Trophoblast cell (in vitro differentiated cells and primary cell): Measurements from ENCODE around the gene UBE2H.

Experiments
- DNase-seq, 2 donors: peaks; one replicate each; pipeline ENCODE4 v3.0.0-alpha.2; 2016
- H2AFZ ChIP-seq: 2 replicates; pipeline ENCODE4 v1.6.1; 2013; ENCODE audit warnings: low read length, moderate library complexity, mild to moderate bottlenecking; ENCODE audit not compliant: insufficient read depth, poor library complexity
- H2AK5ac ChIP-seq: 2 replicates; pipeline ENCODE4 v1.6.1; 2013; ENCODE audit warnings: mild to moderate bottlenecking, low read length
- H2BK120ac ChIP-seq: 2 replicates; pipeline ENCODE4 v1.6.1; 2013; ENCODE audit warnings: low read length, mild to moderate bottlenecking, moderate library complexity; ENCODE audit not compliant: insufficient read depth, poor library complexity
- H2BK12ac ChIP-seq: 2 replicates; pipeline ENCODE4 v1.6.1; 2013; ENCODE audit warnings: mild to moderate bottlenecking, low read length, moderate library complexity
- H2BK5ac ChIP-seq: 2 replicates; pipeline ENCODE4 v1.6.1; 2013; ENCODE audit warnings: low read length, low read depth, moderate library complexity, mild to moderate bottlenecking; ENCODE audit not compliant: poor library complexity
- H3K14ac ChIP-seq: 2 replicates; pipeline ENCODE4 v1.6.1; 2013; ENCODE audit warnings: mild to moderate bottlenecking, low read length
- H3K18ac ChIP-seq: 2 replicates; pipeline ENCODE4 v1.6.1; 2013; ENCODE audit warnings: mild to moderate bottlenecking, low read length
- H3K23ac ChIP-seq: 2 replicates; pipeline ENCODE4 v1.6.1; 2013; ENCODE audit warnings: low read length
- H3K27ac ChIP-seq: 2 replicates; pipeline ENCODE4 v1.5.1; 2013; ENCODE audit warnings: low read depth, mild to moderate bottlenecking, inconsistent platforms, low read length, moderate library complexity
- H3K27me3 ChIP-seq: 2 replicates; pipeline ENCODE4 v1.6.1; 2013; ENCODE audit warnings: inconsistent platforms, mild to moderate bottlenecking, low read length, moderate library complexity; ENCODE audit not compliant: insufficient read depth
- H3K36me3 ChIP-seq, 2 experiments: 1 replicate in 1 of 2; 2 replicates in 1 of 2; pipeline ENCODE4 v1.6.1; 2013; ENCODE audit warnings: low read length in 2 of 2, mild to moderate bottlenecking in 2 of 2, moderate library complexity in 1 of 2; ENCODE audit not compliant: insufficient read depth in 2 of 2, control insufficient read depth in 1 of 2
- H3K4ac ChIP-seq: 2 replicates; pipeline ENCODE4 v1.6.1; 2013; ENCODE audit warnings: low read depth, mild to moderate bottlenecking, low read length, moderate library complexity
- H3K4me1 ChIP-seq, 2 experiments: 1 replicate in 1 of 2; 2 replicates in 1 of 2; pipeline ENCODE4 v1.6.1; 2013; ENCODE audit warnings: low read length in 2 of 2, mild to moderate bottlenecking in 2 of 2, moderate library complexity in 1 of 2; ENCODE audit not compliant: insufficient read depth in 2 of 2, control insufficient read depth in 1 of 2
- H3K4me2 ChIP-seq: 2 replicates; pipeline ENCODE4 v1.6.1; 2013; ENCODE audit warnings: inconsistent platforms, mild to moderate bottlenecking, low read length, moderate library complexity
- H3K4me3 ChIP-seq: 2 replicates; pipeline ENCODE4 v1.5.1; 2013; ENCODE audit warnings: mild to moderate bottlenecking, low read depth, low read length, inconsistent platforms
- H3K79me1 ChIP-seq: one replicate; pipeline ENCODE4 v1.6.1; 2013; ENCODE audit warnings: low read length
- H3K79me2 ChIP-seq: 2 replicates; pipeline ENCODE4 v1.6.1; 2013; ENCODE audit warnings: low read length, mild to moderate bottlenecking; ENCODE audit not compliant: control insufficient read depth, insufficient read depth, poor library complexity
- H3K9ac ChIP-seq: 2 replicates; pipeline ENCODE4 v1.6.1; 2013; ENCODE audit warnings: mild to moderate bottlenecking, low read length
- H3K9me3 ChIP-seq: 2 replicates; pipeline ENCODE4 v1.6.1; 2013; ENCODE audit warnings: low read depth, mild to moderate bottlenecking, control low read depth, inconsistent platforms, low read length; ENCODE audit not compliant: insufficient read depth
- H4K12ac ChIP-seq: 2 replicates; pipeline ENCODE4 v1.6.1; 2013; ENCODE audit warnings: low read depth, mild to moderate bottlenecking, low read length, moderate library complexity
- H4K8ac ChIP-seq: 2 replicates; pipeline ENCODE4 v1.6.1; 2013; ENCODE audit warnings: low read depth, mild to moderate bottlenecking, low read length, moderate library complexity
- H4K91ac ChIP-seq: one replicate; pipeline ENCODE4 v1.6.1; 2013; ENCODE audit warnings: low read depth, mild to moderate bottlenecking, low read length, moderate library complexity
- WGBS: extraction: QIAGEN DNeasy Blood & Tissue Kit; methylation state at CpG from one replicate; pipeline ENCODE4 v1.1.7; 2013; ENCODE audit warnings: missing lambda C conversion rate; ENCODE audit not compliant: insufficient read length, insufficient coverage; ENCODE audit errors: extremely low coverage; 5-methylcytosine and 5-hydroxymethylcytosine counted together

UBE2H gene

DNA sequence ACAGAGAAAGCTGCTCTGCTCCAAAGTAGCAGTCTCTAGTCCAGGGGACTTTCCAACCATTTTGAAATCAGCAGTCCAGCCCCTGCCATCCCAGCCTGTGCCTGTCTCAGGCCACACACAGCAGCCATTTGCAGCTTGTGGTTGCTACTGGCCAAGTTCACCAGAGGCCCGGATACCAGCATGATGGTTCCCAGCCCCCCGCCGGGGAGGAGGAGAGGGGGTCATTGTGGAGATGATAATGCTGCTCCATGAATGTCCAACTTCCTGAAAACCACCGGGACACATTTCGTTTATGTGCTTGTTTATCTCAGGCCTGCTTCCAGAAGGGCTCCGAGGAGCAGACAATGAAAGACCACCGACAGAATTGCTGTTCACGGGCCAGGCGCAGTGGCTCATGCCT lies 160.0 kb downstream of the UBE2H start:
- Histone ChIP-seq H3K4ac (no peak overlapping the region), H3K4me1 (peaks cover 0 to 5% of the 10 kb centered on the region in 2 experiments), H3K14ac (no peak overlapping the region), H4K8ac (no peak overlapping the region), H2AK5ac (no peak overlapping the region), H3K79me1 (no peaks in the 10 kb centered on the region), H3K4me3 (no peak overlapping the region), H2BK5ac (no peak overlapping the region), H3K23ac (no peak overlapping the region), H3K27me3 (peaks cover under 1% of the 10 kb centered on the region), H3K9me3 (no peaks in the 10 kb centered on the region), H3K4me2 (no peak overlapping the region), H3K36me3 (no peaks in the 10 kb centered on the region), H3K79me2 (no peaks in the 10 kb centered on the region), H2BK120ac (no peak overlapping the region), H3K18ac (no peak overlapping the region), H3K9ac (no peak overlapping the region), H4K91ac (no peak overlapping the region), H4K12ac (no peak overlapping the region), H3K27ac (no peak overlapping the region), H2BK12ac (no peak overlapping the region), H2AFZ (no peak overlapping the region)
- no peak for DNase-seq
- WGBS, result no CpG with 5 or more reads among the region's 9 CpGs

GRCh38 chr7:129790136-129790535 lies 162.6 kb downstream of the UBE2H start:
- Histone ChIP-seq H3K79me2 (no peaks in the 10 kb centered on the region), H2AK5ac (no peak overlapping the region), H3K36me3 (no peaks in the 10 kb centered on the region), H3K27me3 (peaks cover 21% of the 10 kb centered on the region), H2AFZ (no peak overlapping the region), H3K4ac (no peak overlapping the region), H3K23ac (no peak overlapping the region), H2BK12ac (no peak overlapping the region), H4K12ac (no peak overlapping the region), H3K14ac (no peak overlapping the region), H4K8ac (no peak overlapping the region), H3K4me2 (no peak overlapping the region), H3K79me1 (no peaks in the 10 kb centered on the region), H3K9me3 (peaks cover 3% of the 10 kb centered on the region), H2BK5ac (no peak overlapping the region), H3K9ac (no peak overlapping the region), H3K4me1 (peaks cover 0 to 4% of the 10 kb centered on the region in 2 experiments), H3K27ac (no peak overlapping the region), H2BK120ac (no peak overlapping the region), H4K91ac (no peak overlapping the region), H3K18ac (no peak overlapping the region), H3K4me3 (no peak overlapping the region)
- no CpG with 5 or more reads among the region's 6 CpGs for WGBS
- DNase-seq, result no peak

DNA sequence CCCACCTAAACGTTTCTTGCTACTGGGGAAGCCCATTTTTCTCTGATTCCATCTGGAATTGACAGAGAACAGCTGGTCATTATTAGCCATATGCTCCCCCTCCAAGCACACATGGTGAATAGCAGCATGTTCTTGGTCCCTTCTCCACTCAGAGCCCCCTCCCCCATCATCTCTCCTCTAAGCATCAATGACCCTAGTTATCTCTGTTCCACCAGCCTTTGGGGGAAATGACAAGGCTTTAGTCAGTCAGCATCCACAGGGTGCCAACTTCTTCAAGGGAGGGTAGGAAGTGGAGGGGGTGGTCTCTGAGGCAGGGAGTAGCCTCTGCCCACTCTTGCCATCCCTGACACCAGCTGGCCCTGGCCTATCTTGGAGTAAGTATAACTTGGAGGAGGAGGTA lies 163.1 kb downstream of the UBE2H start:
- no peaks in the 10 kb centered on the region for H3K36me3 ChIP-seq
- no peak overlapping the region for H2AFZ ChIP-seq
- H3K27ac ChIP-seq, result no peak overlapping the region
- H3K9ac ChIP-seq, result no peak overlapping the region
- H4K91ac ChIP-seq, result no peak overlapping the region
- no peak overlapping the region for H4K8ac ChIP-seq
- H3K23ac ChIP-seq, result no peak overlapping the region
- no peak overlapping the region for H3K4me3 ChIP-seq
- H4K12ac ChIP-seq, result no peak overlapping the region
- DNase-seq, result no peak
- no peak overlapping the region for H2AK5ac ChIP-seq
- no peak overlapping the region for H2BK120ac ChIP-seq
- no peak overlapping the region for H3K14ac ChIP-seq
- H3K9me3 ChIP-seq, result peaks cover 6% of the 10 kb centered on the region
- H3K79me2 ChIP-seq, result no peaks in the 10 kb centered on the region
- H3K18ac ChIP-seq, result no peak overlapping the region
- H2BK5ac ChIP-seq, result no peak overlapping the region
- H2BK12ac ChIP-seq, result no peak overlapping the region
- no CpG with 5 or more reads among the region's 1 CpG for WGBS
- peaks cover 26% of the 10 kb centered on the region for H3K27me3 ChIP-seq
- peaks cover 0 to 7% of the 10 kb centered on the region in 2 experiments for H3K4me1 ChIP-seq
- no peaks in the 10 kb centered on the region for H3K79me1 ChIP-seq
- H3K4ac ChIP-seq, result no peak overlapping the region
- H3K4me2 ChIP-seq, result no peak overlapping the region

GRCh38 chr7:129789000-129789399 lies 163.8 kb downstream of the UBE2H start:
- Histone ChIP-seq H4K12ac (no peak overlapping the region), H3K4ac (no peak overlapping the region), H3K79me2 (no peaks in the 10 kb centered on the region), H2AK5ac (no peak overlapping the region), H2BK5ac (no peak overlapping the region), H3K27ac (no peak overlapping the region), H3K79me1 (no peaks in the 10 kb centered on the region), H3K9me3 (peaks cover 6% of the 10 kb centered on the region), H3K23ac (no peak overlapping the region), H3K9ac (no peak overlapping the region), H2AFZ (no peak overlapping the region), H3K14ac (no peak overlapping the region), H3K4me1 (peaks cover 0 to 7% of the 10 kb centered on the region in 2 experiments), H4K8ac (no peak overlapping the region), H2BK120ac (no peak overlapping the region), H2BK12ac (no peak overlapping the region), H3K4me2 (no peak overlapping the region), H3K36me3 (no peaks in the 10 kb centered on the region), H3K18ac (no peak overlapping the region), H3K4me3 (no peak overlapping the region), H4K91ac (no peak overlapping the region), H3K27me3 (peaks cover 32% of the 10 kb centered on the region)
- no peak for DNase-seq
- WGBS, result no CpG with 5 or more reads among the region's 6 CpGs
